Tibial artery (tissue), 4 donors: Measurements from ENCODE around the gene TNFRSF6B.

Experiments
- DNase-seq, 2 donors: peaks; one replicate each; pipeline ENCODE4 v3.0.0-alpha.2; 2019
- H3K27ac ChIP-seq, 2 donors: fragments of 200-600 bp; sonication (generic) in 1 of 2; 1 replicate in 1 of 2; 2 replicates in 1 of 2; pipeline ENCODE4 v1.5.1; 2018 to 2019; ENCODE audit warnings: mild to moderate bottlenecking in 1 of 2
- H3K27me3 ChIP-seq, 2 donors: fragments of 200-600 bp; sonication (generic) in 1 of 2; one replicate each; pipeline versions ENCODE4 v1.5.1 to v1.6.0; 2016 to 2019
- H3K36me3 ChIP-seq, 3 donors: fragments of 200-600 bp; sonication (generic) in 2 of 3; one replicate each; pipeline ENCODE4 v1.5.1; 2016 to 2019; ENCODE audit warnings: mild to moderate bottlenecking in 2 of 3
- H3K4me1 ChIP-seq, 4 donors: fragments of 200-600 bp; sonication (generic) in 2 of 4; 1 replicate in 3 of 4; 2 replicates in 1 of 4; pipeline ENCODE4 v1.5.1; 2016 to 2019
- H3K4me3 ChIP-seq, 2 donors: fragments of 200-600 bp; sonication (generic) in 1 of 2; 1 replicate in 1 of 2; 2 replicates in 1 of 2; pipeline ENCODE4 v1.5.1; 2018 to 2019; ENCODE audit warnings: mild to moderate bottlenecking in 2 of 2
- H3K9me3 ChIP-seq, 3 donors: fragments of 200-600 bp; sonication (generic) in 1 of 3; one replicate each; pipeline ENCODE4 v1.5.1; 2016 to 2019
- intact Hi-C: fragments of 100-400 bp; cut with DNase I; formaldehyde crosslinking; loops from one replicate; pipeline ENCODE4 v1.15.0; 2023; ENCODE audit warnings: low total_unique reads
- TF ChIP-seq, protein P1 (sequence below), 2 experiments: fragments of 200-600 bp in 1 of 2; fragments of 450-650 bp in 1 of 2; IDR thresholded peaks; one replicate each; pipeline ENCODE4 v1.5.1; 2017 to 2019; ENCODE audit warnings: antibody characterized with exemption in 2 of 2, mild to moderate bottlenecking in 1 of 2, moderate library complexity in 1 of 2

Gene TNFRSF6B

DNA sequence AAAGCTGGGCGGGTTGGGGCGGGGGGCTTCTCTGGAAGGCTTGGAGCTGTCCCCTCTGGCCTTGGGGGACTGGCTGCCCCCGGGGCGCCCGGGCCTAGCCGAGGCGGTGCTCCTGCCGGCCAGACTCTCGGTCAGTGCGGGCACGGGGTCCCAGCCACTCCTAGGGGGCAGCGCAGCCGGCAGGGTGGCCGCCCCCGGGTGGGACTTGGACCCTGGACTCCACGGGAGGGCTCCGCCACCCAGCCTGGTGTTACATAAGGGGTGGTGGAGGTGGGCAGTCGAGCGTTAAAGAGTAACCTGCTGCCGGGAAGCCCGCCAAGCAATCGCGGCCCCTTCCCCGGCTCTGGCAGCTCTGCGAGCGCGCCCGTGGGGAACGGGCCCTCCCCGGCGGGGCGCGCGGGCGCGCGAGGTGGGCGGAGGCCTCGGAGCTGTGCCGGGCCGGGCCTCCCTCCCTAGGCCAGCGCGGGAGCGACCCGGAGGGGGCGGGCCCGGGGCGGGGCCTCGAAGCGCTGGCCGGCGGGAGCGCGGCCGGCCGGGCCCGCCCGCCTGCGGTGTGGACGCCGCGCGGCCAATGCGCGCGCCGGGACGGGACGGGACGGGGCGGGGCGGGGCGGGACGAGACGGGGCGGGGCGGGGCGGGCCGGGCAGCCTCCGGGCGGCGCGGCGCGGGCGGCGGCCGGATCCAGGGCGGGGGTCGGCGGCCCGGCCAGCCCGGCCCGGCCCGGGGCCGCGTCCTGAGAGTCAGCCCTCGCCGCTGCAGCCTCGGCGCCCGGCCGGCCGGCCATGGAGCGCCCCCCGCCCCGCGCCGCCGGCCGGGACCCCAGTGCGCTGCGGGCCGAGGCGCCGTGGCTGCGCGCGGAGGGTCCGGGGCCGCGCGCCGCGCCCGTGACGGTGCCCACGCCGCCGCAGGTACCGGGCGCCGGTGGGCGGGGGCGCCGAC is 42.9 kb downstream of the TNFRSF6B start, which contains the start of gene SLC2A4RG:
TSS of gene SLC2A4RG (plus strand) at position 647 of the 940 bp plus-strand sequence. CDS start at position 784, 137 bp downstream.
- peak; percentile 62 to 90 for DNase-seq
- Histone ChIP-seq H3K4me1 (peaks cover 0 to 41% (median 31%) of the 10 kb centered on the region in 4 donors), H3K27me3 (no peaks in the 10 kb centered on the region), H3K27ac (peak within 1 kb of the TSS; percentile 97 to 98), H3K36me3 (peaks cover 31 to 49% (median 41%) of the 10 kb centered on the region in 3 donors), H3K9me3 (no peaks in the 10 kb centered on the region), H3K4me3 (peak within 1 kb of the TSS; percentile 84 to 93)
- intact Hi-C loops: loop anchor here (10.0 kb wide), 3 partner anchors 85 to 125 kb away; partner anchors contain the start of genes ABHD16B, GMEB2, RTEL1 and STMN3
- TF ChIP-seq, protein P1, sequence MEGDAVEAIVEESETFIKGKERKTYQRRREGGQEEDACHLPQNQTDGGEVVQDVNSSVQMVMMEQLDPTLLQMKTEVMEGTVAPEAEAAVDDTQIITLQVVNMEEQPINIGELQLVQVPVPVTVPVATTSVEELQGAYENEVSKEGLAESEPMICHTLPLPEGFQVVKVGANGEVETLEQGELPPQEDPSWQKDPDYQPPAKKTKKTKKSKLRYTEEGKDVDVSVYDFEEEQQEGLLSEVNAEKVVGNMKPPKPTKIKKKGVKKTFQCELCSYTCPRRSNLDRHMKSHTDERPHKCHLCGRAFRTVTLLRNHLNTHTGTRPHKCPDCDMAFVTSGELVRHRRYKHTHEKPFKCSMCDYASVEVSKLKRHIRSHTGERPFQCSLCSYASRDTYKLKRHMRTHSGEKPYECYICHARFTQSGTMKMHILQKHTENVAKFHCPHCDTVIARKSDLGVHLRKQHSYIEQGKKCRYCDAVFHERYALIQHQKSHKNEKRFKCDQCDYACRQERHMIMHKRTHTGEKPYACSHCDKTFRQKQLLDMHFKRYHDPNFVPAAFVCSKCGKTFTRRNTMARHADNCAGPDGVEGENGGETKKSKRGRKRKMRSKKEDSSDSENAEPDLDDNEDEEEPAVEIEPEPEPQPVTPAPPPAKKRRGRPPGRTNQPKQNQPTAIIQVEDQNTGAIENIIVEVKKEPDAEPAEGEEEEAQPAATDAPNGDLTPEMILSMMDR (IDR thresholded peaks at IDR 0.05): no peak

- TF ChIP-seq, protein P1 (IDR thresholded peaks at IDR 0.05): no peak
- Histone ChIP-seq H3K4me3 (peak overlapping the region; percentile 84 to 93), H3K9me3 (no peaks in the 10 kb centered on the region), H3K27ac (peak overlapping the region; percentile 97), H3K4me1 (peaks cover 0 to 41% (median 31%) of the 10 kb centered on the region in 4 donors), H3K36me3 (peaks cover 24 to 41% (median 34%) of the 10 kb centered on the region in 3 donors), H3K27me3 (no peaks in the 10 kb centered on the region)
- DNase-seq: peak; percentile 42 to 86
- intact Hi-C loops: loop anchor here (10.0 kb wide), 1 partner anchor 115 kb away; the partner anchor contains the start of gene GMEB2
Observed at GRCh38 chr20:63740070-63740626, 43.7 kb downstream of the TNFRSF6B start.

DNA sequence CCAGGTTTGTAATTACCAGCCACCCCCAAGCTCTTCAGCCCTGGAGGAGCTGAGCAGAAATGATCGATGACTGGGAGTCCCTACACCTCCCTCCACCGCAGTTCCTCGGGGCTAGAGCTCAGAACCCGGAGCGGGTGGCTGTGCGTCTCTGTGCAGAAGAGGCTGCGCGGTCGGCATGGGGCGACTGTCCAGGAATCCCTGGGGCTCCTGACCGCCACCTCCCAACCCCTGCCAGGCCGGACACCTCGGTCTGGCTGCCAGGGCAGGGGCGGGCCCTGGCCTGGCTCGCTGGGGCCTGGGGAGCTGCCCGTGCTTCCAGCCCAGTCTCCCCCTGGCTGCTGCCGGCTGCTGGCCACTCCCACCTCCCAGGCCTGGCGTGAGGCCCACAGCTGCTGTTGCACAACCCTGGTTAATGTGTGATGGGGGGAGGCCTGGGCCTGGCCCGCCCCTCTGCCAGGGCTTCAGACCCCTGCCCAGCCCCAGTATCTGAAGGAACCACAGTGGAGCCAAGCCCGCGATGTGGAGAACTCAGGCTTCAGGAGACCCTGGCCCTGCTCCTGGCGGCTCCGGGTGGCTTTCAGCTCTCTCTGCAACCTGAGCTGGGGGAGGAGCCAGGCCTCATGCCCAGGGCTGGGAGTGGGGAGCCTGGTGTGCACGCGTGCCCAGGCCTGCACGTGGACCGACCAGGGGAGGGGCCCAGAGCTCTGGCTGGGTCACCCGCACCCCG is 44.3 kb downstream of the TNFRSF6B start:
- intact Hi-C loops: loop anchor here (10.0 kb wide), 1 partner anchor 116 kb away; the partner anchor contains the start of gene GMEB2
- Histone ChIP-seq H3K9me3 (no peaks in the 10 kb centered on the region), H3K27ac (peak overlapping the region; percentile 97)

DNA sequence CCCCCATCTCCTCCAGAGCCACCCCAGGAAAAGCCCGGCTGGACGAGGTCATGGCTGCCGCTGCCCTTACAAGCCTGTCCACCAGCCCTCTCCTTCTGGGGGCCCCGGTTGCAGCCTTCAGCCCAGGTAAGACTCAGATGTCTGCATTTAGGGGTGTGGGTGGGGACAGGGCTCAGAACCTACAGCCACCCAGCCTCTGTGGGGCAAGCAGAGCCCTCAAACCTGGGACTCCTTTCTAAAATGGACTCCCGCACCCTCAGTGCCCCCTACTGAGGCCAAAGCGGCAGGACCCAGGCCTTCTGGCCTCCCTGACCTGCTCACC is 44.9 kb downstream of the TNFRSF6B start:
- peaks cover 0 to 41% (median 31%) of the 10 kb centered on the region in 4 donors for H3K4me1 ChIP-seq
- peaks cover 22 to 35% (median 23%) of the 10 kb centered on the region in 3 donors for H3K36me3 ChIP-seq
- H3K27me3 ChIP-seq: no peaks in the 10 kb centered on the region
- H3K27ac ChIP-seq: peak overlapping the region; percentile 97
- H3K9me3 ChIP-seq: no peaks in the 10 kb centered on the region
- intact Hi-C loops: loop anchor here (10.0 kb wide), 1 partner anchor 117 kb away; the partner anchor contains the start of gene GMEB2
- H3K4me3 ChIP-seq: peak overlapping the region; percentile 84 to 93
- DNase-seq: no peak
- TF ChIP-seq, protein P1 (IDR thresholded peaks at IDR 0.05): no peak

More for the DNA sequence above, 44.3 kb downstream of the TNFRSF6B start:
- Histone ChIP-seq H3K27me3 (no peaks in the 10 kb centered on the region), H3K4me1 (peaks cover 0 to 41% (median 31%) of the 10 kb centered on the region in 4 donors), H3K36me3 (peaks cover 22 to 35% (median 27%) of the 10 kb centered on the region in 3 donors), H3K4me3 (peak overlapping the region; percentile 84 to 93)
- DNase-seq: peak; percentile 94 to 98
- TF ChIP-seq, protein P1 (IDR thresholded peaks at IDR 0.05): no peak
